Tibial artery (tissue), 4 donors: ENCODE measurements around the gene THADA.

Source experiments
- DNase-seq, 2 donors: peaks; one replicate each; pipeline ENCODE4 v3.0.0-alpha.2; 2019
- H3K27ac ChIP-seq, 2 donors: fragments of 200-600 bp; sonication (generic) in 1 of 2; 1 replicate in 1 of 2; 2 replicates in 1 of 2; pipeline ENCODE4 v1.5.1; 2018 to 2019; ENCODE audit warnings: mild to moderate bottlenecking in 1 of 2
- H3K27me3 ChIP-seq, 2 donors: fragments of 200-600 bp; sonication (generic) in 1 of 2; one replicate each; pipeline versions ENCODE4 v1.5.1 to v1.6.0; 2016 to 2019
- H3K36me3 ChIP-seq, 3 donors: fragments of 200-600 bp; sonication (generic) in 2 of 3; one replicate each; pipeline ENCODE4 v1.5.1; 2016 to 2019; ENCODE audit warnings: mild to moderate bottlenecking in 2 of 3
- H3K4me1 ChIP-seq, 4 donors: fragments of 200-600 bp; sonication (generic) in 2 of 4; 1 replicate in 3 of 4; 2 replicates in 1 of 4; pipeline ENCODE4 v1.5.1; 2016 to 2019
- H3K4me3 ChIP-seq, 2 donors: fragments of 200-600 bp; sonication (generic) in 1 of 2; 1 replicate in 1 of 2; 2 replicates in 1 of 2; pipeline ENCODE4 v1.5.1; 2018 to 2019; ENCODE audit warnings: mild to moderate bottlenecking in 2 of 2
- H3K9me3 ChIP-seq, 3 donors: fragments of 200-600 bp; sonication (generic) in 1 of 3; one replicate each; pipeline ENCODE4 v1.5.1; 2016 to 2019
- intact Hi-C: fragments of 100-400 bp; cut with DNase I; formaldehyde crosslinking; loops from one replicate; pipeline ENCODE4 v1.15.0; 2023; ENCODE audit warnings: low total_unique reads
- TF ChIP-seq, protein P1 (sequence below), 2 experiments: fragments of 200-600 bp in 1 of 2; fragments of 450-650 bp in 1 of 2; IDR thresholded peaks; one replicate each; pipeline ENCODE4 v1.5.1; 2017 to 2019; ENCODE audit warnings: antibody characterized with exemption in 2 of 2, mild to moderate bottlenecking in 1 of 2, moderate library complexity in 1 of 2

Gene THADA

DNA sequence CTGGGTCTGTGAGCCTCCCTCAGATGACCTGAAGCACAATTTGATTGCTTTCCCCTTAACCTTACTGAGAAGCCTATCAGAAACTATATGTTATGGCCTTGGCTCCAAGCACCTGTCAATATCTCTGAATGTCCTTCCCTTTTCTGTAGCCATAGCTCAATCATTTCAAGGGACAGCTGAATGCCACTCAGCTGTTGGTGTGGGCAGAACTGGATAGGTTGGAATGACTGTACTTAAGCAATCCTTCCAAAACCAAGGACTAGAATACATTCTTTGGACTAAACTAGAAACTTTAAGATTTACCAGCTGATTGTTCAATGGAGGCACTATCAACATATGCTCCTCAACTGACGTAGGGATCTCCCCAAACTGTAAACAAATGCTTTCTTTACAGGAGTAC lies 159.4 kb downstream of the THADA start:
- Histone ChIP-seq H3K27me3 (no peaks in the 10 kb centered on the region), H3K4me3 (no peak overlapping the region), H3K4me1 (no peaks in the 10 kb centered on the region), H3K27ac (no peak overlapping the region), H3K9me3 (no peaks in the 10 kb centered on the region), H3K36me3 (no peaks in the 10 kb centered on the region)
- intact Hi-C loops: no loop called here
- DNase-seq: no peak
- TF ChIP-seq, protein P1, sequence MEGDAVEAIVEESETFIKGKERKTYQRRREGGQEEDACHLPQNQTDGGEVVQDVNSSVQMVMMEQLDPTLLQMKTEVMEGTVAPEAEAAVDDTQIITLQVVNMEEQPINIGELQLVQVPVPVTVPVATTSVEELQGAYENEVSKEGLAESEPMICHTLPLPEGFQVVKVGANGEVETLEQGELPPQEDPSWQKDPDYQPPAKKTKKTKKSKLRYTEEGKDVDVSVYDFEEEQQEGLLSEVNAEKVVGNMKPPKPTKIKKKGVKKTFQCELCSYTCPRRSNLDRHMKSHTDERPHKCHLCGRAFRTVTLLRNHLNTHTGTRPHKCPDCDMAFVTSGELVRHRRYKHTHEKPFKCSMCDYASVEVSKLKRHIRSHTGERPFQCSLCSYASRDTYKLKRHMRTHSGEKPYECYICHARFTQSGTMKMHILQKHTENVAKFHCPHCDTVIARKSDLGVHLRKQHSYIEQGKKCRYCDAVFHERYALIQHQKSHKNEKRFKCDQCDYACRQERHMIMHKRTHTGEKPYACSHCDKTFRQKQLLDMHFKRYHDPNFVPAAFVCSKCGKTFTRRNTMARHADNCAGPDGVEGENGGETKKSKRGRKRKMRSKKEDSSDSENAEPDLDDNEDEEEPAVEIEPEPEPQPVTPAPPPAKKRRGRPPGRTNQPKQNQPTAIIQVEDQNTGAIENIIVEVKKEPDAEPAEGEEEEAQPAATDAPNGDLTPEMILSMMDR (IDR thresholded peaks at IDR 0.05): no peak

DNA sequence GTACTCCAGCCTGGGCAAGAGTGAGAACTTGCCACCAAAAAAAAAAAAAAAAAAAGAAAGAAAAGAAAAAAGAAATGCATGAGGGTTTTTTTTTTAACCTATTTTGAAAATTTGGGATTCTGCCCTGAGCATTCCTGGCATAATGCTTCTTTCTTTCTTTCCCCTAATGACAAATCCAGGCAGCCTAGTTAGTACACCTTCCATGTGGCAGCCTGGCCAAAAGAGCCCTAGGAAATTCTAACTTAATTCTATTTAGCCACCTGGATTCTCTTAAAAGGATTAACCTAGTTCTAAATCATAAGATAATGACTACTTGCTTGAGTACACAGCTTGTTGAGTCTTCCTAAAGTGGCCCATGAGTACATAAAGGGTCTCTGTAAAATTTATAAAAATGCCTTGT lies 160.1 kb downstream of the THADA start:
- intact Hi-C loops: no loop called here
- TF ChIP-seq, protein P1 (IDR thresholded peaks at IDR 0.05): no peak
- H3K4me1 ChIP-seq: peaks cover 0 to 4% (median 2%) of the 10 kb centered on the region in 4 donors

DNA sequence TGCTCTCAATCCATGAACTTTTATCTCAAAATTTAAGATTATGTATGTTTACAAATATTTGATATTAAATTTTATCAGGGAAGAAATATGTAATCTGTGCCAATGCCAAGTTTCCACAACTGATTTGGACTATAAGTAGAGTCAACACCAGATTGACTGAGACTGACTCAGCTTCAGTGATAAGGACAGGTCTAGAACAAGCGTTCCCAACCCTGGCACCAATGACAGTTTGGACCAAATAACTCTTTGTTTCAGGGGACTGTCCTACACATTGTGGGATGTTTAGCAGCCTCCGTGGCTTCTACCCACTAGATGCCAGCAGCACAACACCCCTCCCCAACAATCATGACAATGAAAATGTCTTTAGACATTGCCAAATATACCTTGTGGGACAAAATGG lies 165.3 kb downstream of the THADA start:
- peaks cover 0 to 32% (median 19%) of the 10 kb centered on the region in 4 donors for H3K4me1 ChIP-seq
- H3K27me3 ChIP-seq: no peaks in the 10 kb centered on the region
- TF ChIP-seq, protein P1 (IDR thresholded peaks at IDR 0.05): no peak
- H3K36me3 ChIP-seq: no peaks in the 10 kb centered on the region
- no peak for DNase-seq
- H3K9me3 ChIP-seq: no peaks in the 10 kb centered on the region
- H3K4me3 ChIP-seq: no peak overlapping the region
- peak overlapping the region in 1 of 2 donors; percentile 26 for H3K27ac ChIP-seq
- intact Hi-C loops: no loop called here

More for the DNA sequence above, 160.1 kb downstream of the THADA start:
- Histone ChIP-seq H3K9me3 (no peaks in the 10 kb centered on the region), H3K4me3 (no peak overlapping the region), H3K36me3 (no peaks in the 10 kb centered on the region), H3K27ac (no peak overlapping the region), H3K27me3 (no peaks in the 10 kb centered on the region)
- DNase-seq: no peak

DNA sequence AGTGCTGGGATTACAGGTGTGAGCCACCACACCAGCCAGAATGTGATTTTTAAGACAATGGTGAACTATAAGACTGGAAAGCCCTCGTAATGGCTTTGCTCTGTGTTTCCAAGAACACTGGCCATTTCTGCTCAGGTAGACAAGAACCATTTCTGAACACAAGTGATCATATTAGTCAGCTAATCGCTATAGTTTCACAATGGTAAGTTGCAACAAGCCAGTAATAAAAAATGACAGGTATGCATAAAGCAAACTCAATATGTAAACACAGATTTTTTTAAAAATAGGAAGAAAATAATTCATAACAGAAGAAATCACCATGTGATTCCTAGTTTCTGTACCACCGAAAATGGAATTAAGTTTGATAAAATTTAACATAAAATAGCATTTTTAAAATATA lies 166.5 kb downstream of the THADA start:
- H3K4me1 ChIP-seq: peaks cover 0 to 43% (median 30%) of the 10 kb centered on the region in 4 donors
- no peaks in the 10 kb centered on the region for H3K27me3 ChIP-seq
- DNase-seq: no peak
- no peak overlapping the region for H3K4me3 ChIP-seq
- TF ChIP-seq, protein P1 (IDR thresholded peaks at IDR 0.05): no peak
- intact Hi-C loops: no loop called here
- peak overlapping the region in 1 of 2 donors; percentile 6 for H3K27ac ChIP-seq
- no peaks in the 10 kb centered on the region for H3K9me3 ChIP-seq
- H3K36me3 ChIP-seq: no peaks in the 10 kb centered on the region

DNA sequence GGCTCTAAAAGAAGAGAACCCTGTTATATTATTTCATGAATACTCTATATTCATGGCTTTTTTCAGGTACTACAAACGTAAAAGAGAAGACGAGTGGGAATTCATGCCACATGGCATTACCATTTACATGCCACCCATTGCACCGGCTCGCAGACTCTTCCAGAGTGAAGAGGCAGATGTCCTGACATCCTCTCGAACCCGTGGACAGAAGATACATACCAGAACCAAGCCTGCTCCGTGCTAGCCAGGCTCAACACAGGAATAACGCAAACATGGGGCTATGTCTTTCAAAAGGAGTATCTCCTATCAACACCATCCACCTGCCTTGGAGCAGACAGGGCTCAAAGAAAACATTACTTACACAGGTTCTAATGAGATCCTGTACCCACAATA lies 168.8 kb downstream of the THADA start:
- H3K9me3 ChIP-seq: no peaks in the 10 kb centered on the region
- no peaks in the 10 kb centered on the region for H3K36me3 ChIP-seq
- H3K4me3 ChIP-seq: no peak overlapping the region
- TF ChIP-seq, protein P1 (IDR thresholded peaks at IDR 0.05): no peak
- no peak for DNase-seq
- intact Hi-C loops: no loop called here
- no peaks in the 10 kb centered on the region for H3K27me3 ChIP-seq
- peaks cover 0 to 52% (median 36%) of the 10 kb centered on the region in 4 donors for H3K4me1 ChIP-seq
- H3K27ac ChIP-seq: peak overlapping the region; percentile 62 to 64
